HUES6 (cell line): ENCODE data around the gene FAM120A.

Experiments
- H3K27ac ChIP-seq: 2 replicates; pipeline ENCODE4 v1.7.0; 2013; ENCODE audit warnings: low read depth, mild to moderate bottlenecking, low read length, inconsistent platforms
- H3K27me3 ChIP-seq: 2 replicates; pipeline ENCODE4 v1.6.1; 2013; ENCODE audit warnings: low read length; ENCODE audit not compliant: control insufficient read depth, insufficient read depth
- H3K36me3 ChIP-seq: 2 replicates; pipeline ENCODE4 v1.6.1; 2013; ENCODE audit warnings: low read length; ENCODE audit not compliant: control insufficient read depth, insufficient read depth
- H3K4me1 ChIP-seq: 2 replicates; pipeline ENCODE4 v1.6.1; 2013; ENCODE audit warnings: low read length; ENCODE audit not compliant: control insufficient read depth, insufficient read depth
- H3K4me3 ChIP-seq: 2 replicates; pipeline ENCODE4 v1.5.1; 2013; ENCODE audit warnings: low read depth, low read length
- H3K9ac ChIP-seq: one replicate; pipeline ENCODE4 v1.6.1; 2013; ENCODE audit warnings: mild to moderate bottlenecking, low read length
- H3K9me3 ChIP-seq: 2 replicates; pipeline ENCODE4 v1.6.1; 2013; ENCODE audit warnings: low read depth, low read length; ENCODE audit not compliant: control insufficient read depth, insufficient read depth

Gene FAM120A

DNA sequence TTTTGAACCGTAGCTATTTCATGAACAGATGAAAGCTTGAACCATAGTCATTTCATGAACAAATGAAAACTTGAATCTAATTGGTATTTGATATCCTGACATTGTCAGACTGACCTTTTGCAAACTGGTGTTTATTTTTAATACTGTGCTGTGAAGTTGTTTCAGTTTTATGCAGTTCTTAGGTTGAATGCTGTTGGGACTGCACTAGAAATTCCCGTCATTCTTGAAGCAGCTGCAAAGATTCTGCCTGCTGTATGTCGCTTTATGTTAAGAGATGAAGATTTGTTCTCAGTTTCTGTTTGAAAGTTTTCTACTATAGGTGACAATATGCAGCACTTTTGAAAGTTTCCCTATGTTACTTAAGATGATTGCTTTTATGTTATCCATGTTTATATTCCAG lies 24.4 kb downstream of the FAM120A start:
- Histone ChIP-seq H3K9me3 (no peaks in the 10 kb centered on the region), H3K4me3 (no peak overlapping the region), H3K27ac (no peak overlapping the region), H3K27me3 (no peaks in the 10 kb centered on the region), H3K4me1 (peaks cover 12% of the 10 kb centered on the region), H3K9ac (no peak overlapping the region), H3K36me3 (peaks cover 41% of the 10 kb centered on the region)

DNA sequence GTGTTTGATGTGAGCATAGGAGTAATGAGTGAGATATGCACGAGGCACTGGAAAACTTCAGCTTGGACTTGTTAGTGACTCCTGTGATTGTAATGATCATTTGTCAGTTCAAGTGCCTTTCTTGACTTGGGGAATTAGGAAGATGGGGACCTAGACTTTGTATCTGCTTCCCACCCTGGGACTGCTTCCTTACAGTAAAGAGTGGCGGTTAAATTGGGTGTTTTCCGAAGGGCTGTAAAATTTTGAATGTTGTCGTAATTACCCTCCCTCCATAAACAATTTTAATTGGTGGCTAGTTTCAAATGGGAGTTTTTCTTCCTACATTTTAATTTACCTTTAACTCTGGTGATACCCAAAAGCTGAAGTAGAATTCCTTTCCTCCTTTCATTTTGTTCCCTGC lies 25.4 kb downstream of the FAM120A start:
- Histone ChIP-seq H3K27ac (no peak overlapping the region), H3K27me3 (no peaks in the 10 kb centered on the region), H3K9ac (no peak overlapping the region), H3K9me3 (no peaks in the 10 kb centered on the region), H3K36me3 (peaks cover 33% of the 10 kb centered on the region), H3K4me1 (peaks cover 13% of the 10 kb centered on the region), H3K4me3 (no peak overlapping the region)

DNA sequence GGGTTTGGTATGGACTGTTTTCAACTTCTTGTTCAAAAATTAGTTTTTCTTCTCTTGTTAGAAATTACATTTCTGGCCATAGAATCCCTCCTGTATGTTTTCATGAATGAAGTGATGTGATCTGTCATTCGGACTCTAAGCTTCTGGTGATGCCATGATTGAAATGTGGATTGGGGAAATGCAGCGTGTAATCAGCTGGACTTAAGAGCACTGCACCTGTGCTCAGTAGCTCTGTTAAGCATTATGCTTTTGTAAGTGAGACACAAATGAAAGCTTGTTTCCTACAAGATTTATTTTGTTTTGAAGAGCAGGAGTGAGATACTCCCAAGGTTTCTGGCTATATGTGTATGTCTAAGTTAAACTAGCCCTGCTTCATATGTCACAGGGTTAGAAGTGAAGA lies 25.9 kb downstream of the FAM120A start:
- Histone ChIP-seq H3K4me3 (no peak overlapping the region), H3K27me3 (no peaks in the 10 kb centered on the region), H3K4me1 (peaks cover 13% of the 10 kb centered on the region), H3K9ac (no peak overlapping the region), H3K9me3 (no peaks in the 10 kb centered on the region), H3K36me3 (peaks cover 33% of the 10 kb centered on the region), H3K27ac (no peak overlapping the region)

DNA sequence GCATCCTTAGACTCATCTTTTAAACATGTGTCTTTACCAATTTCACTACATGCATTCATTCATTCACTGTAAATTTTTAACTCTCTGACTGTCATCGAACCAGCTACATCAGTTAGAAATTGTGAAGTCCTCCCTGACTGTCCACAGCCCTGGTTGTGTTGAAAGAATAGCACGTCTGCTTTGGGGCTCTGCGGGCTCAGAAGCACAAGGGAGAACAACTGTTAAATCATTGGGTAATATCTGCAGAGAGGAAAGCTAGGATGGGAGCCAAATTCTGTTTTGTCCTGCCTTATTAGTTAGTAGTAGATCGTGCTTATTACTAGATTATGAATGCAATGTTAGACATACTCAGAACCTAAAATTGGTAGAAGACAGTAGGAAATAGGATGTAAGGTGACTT lies 28.2 kb downstream of the FAM120A start:
- peaks cover 31% of the 10 kb centered on the region for H3K36me3 ChIP-seq
- H3K9me3 ChIP-seq: no peaks in the 10 kb centered on the region
- H3K27me3 ChIP-seq: no peaks in the 10 kb centered on the region
- H3K4me3 ChIP-seq: no peak overlapping the region
- H3K9ac ChIP-seq: no peak overlapping the region
- no peak overlapping the region for H3K27ac ChIP-seq
- peaks cover 13% of the 10 kb centered on the region for H3K4me1 ChIP-seq

DNA sequence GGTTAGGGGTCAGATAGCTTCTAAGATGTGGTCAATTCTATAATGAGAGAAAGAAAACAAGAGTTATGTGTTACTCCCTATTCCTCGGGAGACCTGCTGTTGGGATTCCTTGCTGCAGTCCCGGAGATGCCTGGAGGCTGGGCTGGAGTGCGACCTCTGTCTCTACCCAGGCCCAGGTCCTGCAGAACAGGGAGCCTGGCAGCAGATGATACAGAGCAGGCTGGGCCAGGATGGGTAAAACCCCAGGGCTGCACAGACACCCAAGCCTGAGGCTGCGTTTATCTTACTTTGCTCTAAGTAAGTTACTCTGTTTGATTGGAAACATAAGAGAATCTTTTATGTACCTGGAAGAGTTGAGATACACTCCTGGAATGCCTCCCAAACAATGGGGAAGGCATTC lies 28.8 kb downstream of the FAM120A start:
- Histone ChIP-seq H3K9ac (no peak overlapping the region), H3K4me1 (peaks cover 13% of the 10 kb centered on the region), H3K27ac (no peak overlapping the region), H3K9me3 (no peaks in the 10 kb centered on the region), H3K4me3 (no peak overlapping the region), H3K36me3 (peaks cover 30% of the 10 kb centered on the region), H3K27me3 (no peaks in the 10 kb centered on the region)

DNA sequence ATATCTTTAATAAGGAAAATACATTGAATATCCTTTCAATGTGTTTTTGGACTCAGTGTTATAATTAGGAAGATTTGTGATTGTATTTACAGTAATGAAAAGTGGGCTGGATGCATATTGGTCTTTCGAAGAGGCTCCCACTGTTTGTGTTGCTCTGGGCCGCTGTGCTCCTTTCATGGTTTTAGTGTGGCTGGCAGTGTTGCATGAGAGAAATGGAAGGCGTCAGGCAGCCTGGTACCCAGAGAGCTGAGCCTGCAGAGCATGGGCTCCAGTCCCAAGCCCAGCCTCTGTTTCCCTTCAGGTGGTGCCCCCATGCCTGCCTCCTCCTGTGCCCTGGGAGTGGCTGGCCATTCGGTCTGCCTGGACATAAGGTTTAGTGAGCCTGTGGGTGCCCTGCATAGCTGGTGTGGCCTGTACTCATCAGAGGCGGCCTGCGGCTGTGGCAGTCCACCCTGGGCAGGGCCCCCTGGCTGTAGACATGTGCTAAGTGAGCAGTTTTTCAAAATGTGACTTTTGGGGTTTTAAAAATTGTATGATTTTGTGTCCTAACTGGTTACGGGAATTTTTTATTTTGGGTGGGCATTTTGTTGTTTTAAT lies 29.3 kb downstream of the FAM120A start:
- Histone ChIP-seq H3K27ac (no peak overlapping the region), H3K27me3 (no peaks in the 10 kb centered on the region), H3K9ac (no peak overlapping the region), H3K4me3 (no peak overlapping the region), H3K36me3 (peaks cover 28% of the 10 kb centered on the region), H3K4me1 (peaks cover 13% of the 10 kb centered on the region), H3K9me3 (no peaks in the 10 kb centered on the region)

DNA sequence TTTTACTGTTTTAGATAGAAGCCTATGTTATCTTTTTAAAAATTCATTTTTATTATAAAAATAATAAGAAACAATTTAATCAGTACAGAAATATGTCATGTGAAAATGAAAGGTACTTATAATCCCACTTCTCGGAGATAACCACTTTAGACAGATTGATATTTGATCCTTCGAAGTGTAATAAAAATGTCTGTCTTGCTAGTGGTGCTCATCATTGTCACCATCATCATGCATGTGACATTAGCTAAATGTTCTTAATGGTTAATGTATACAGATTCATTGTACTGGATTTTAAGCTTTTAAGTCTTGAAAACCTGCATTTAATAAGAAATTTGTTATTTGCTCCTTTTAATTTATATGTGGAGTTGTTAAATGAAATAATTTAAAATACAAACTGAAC lies 32.0 kb downstream of the FAM120A start:
- Histone ChIP-seq H3K36me3 (peaks cover 26% of the 10 kb centered on the region), H3K9ac (no peak overlapping the region), H3K27me3 (no peaks in the 10 kb centered on the region), H3K4me1 (peaks cover 13% of the 10 kb centered on the region), H3K27ac (no peak overlapping the region), H3K9me3 (no peaks in the 10 kb centered on the region), H3K4me3 (no peak overlapping the region)

DNA sequence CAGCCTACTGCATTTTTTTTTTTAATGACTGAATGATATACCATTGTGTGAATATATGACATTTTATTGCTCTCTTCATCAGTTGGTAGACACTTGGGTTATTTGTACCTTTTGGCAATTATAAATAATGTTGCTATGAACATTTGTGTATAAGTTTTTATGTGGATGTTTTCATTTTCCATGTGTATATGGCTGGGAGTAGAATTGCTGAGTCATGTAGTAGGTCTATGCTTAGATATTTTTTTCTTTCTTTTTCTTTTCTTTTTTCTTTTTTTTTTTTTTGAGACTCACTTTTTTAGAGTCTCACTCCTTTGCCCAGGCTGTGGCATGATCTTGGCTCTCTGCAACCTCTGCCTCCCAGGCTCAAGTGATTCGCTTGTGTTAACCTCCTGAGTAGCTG lies 34.8 kb downstream of the FAM120A start:
- Histone ChIP-seq H3K9ac (no peak overlapping the region), H3K9me3 (no peaks in the 10 kb centered on the region), H3K4me1 (no peaks in the 10 kb centered on the region), H3K36me3 (peaks cover 37% of the 10 kb centered on the region), H3K27ac (no peak overlapping the region; the same call in 1 of the 2 replicates), H3K27me3 (no peaks in the 10 kb centered on the region), H3K4me3 (no peak overlapping the region)

DNA sequence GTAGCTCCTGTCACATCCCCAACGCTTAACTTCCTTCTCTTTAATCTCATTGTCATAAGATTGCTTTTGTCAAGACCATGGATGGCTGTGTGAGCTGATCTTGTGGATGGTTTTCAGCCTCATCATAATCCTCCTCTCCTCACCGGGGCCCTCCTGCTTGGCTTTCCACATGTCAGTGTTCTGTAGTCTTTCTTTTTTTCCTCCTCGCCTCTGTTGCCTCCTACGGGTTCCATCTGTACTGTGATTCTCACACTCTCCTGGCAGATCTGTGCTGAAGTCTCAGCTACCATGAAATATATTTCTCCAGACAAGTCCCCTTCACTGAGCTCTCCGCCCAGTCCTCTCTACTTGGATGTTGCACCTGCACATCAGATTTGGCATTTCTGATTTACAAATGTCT lies 36.8 kb downstream of the FAM120A start:
- peaks cover 36% of the 10 kb centered on the region for H3K36me3 ChIP-seq
- no peaks in the 10 kb centered on the region for H3K27me3 ChIP-seq
- no peak overlapping the region for H3K27ac ChIP-seq

DNA sequence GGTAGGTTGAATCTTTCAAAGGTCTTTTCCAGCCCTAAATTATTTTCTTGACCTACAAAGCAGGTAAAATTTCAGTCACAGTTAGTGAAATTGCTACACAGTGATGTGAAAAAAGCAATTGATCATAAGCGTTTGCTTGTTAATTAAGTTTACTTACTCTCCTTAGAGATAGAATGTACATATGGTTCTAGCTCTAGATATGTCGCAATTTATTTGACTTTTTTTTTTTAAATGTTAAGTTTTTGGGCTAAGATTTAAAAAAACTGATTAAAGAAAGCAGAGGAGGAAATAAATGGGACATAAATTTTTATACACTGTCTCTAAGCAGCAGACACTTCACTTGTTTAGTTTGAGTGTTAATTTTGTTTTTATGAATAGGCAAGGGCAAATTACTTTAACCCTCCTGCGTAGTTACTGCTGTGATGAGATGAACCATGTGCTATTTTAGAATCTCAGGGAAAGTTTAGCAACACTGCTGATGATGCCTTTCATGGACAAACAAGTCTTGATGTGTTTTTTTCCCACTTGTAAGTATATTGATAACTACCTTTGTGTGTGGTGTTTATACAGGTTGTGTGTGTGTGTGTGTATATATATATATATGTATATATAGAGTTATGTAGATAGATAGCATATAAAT lies 40.2 kb downstream of the FAM120A start:
- no peak overlapping the region for H3K27ac ChIP-seq
- H3K4me1 ChIP-seq: no peaks in the 10 kb centered on the region
- H3K9ac ChIP-seq: no peak overlapping the region
- H3K27me3 ChIP-seq: no peaks in the 10 kb centered on the region
- H3K4me3 ChIP-seq: no peak overlapping the region
- no peaks in the 10 kb centered on the region for H3K9me3 ChIP-seq
- peaks cover 46% of the 10 kb centered on the region for H3K36me3 ChIP-seq

More for the DNA sequence above, 36.8 kb downstream of the FAM120A start:
- Histone ChIP-seq H3K9ac (no peak overlapping the region), H3K4me3 (no peak overlapping the region), H3K4me1 (no peaks in the 10 kb centered on the region), H3K9me3 (no peaks in the 10 kb centered on the region)

DNA sequence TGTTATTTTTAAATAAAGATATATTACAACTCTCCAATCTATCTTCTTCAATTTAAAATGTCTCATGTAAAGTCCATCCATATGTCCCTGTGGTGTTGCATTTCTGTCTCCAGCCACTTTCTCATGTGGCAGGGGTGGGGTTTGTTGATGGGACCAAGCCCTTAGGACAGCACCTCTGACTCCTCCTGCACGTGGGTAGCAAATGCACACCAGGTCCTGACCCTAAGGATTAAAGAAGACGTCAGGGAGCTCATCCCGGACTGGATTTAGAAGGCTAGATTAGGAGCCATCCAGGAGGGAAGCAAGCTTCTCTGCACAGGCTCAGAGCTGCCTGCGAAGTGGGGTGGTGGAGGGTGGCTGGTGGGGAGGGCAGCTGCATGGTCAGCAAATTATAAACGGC lies 40.8 kb downstream of the FAM120A start:
- Histone ChIP-seq H3K27me3 (no peaks in the 10 kb centered on the region), H3K36me3 (peaks cover 52% of the 10 kb centered on the region), H3K4me1 (no peaks in the 10 kb centered on the region), H3K27ac (no peak overlapping the region), H3K4me3 (no peak overlapping the region), H3K9me3 (no peaks in the 10 kb centered on the region), H3K9ac (no peak overlapping the region)
